HepG2 (cell line): ENCODE data around the gene ELP1. TPM values are rescaled to one million over a fixed set of nuclear protein-coding genes. Genes with fewer than 3 reads are reported as not detected.
"Not testable (repeated sequence)": the region's sequence is repeated elsewhere in the genome, so short reads cannot be mapped to it uniquely, and the experiment has no call there.

ENCODE experiments used
- ATAC-seq: fragments of 200-7000 bp; cut with Tn5 transposase; 3 replicates; pipeline ENCODE4 v1.9.1; 2020; ENCODE audit warnings: mild to moderate bottlenecking, moderate library complexity
- BruUV-seq: library from RNA; stranded (reverse); fragments of 400-500 nt; replicated peaks from 2 replicates; lab custom pipeline; 2021; lab: Mats Ljungman, UMichigan
- CTCF ChIA-PET: fragments of 300-600 bp; formaldehyde crosslinking; extraction: SDS; loops from one replicate; lab custom pipeline; 2021; ENCODE audit warnings: low total read pairs, inconsistent platforms, low intra/inter-chr PET ratio; lab: Yijun Ruan, JAX
- POLR2A ChIA-PET: fragments of 350-600 bp; sonication (Branson Sonifier 250); formaldehyde crosslinking; loops from one replicate; lab custom pipeline; 2020; ENCODE audit warnings: antibody characterized with exemption, inconsistent platforms; lab: Yijun Ruan, JAX
- DNase-seq: peaks from one replicate; pipeline ENCODE4 v3.0.0-alpha.2; 2015; ENCODE audit warnings: low spot score
- FAIRE-seq: peaks from 3 replicates; lab custom pipeline; 2011; peaks lifted over from hg19 to GRCh38; lab: Jason Lieb, UNC
- H2AFZ ChIP-seq: one replicate; pipeline ENCODE4 v1.6.1; 2011; ENCODE audit warnings: low read length, inconsistent platforms
- H3K27ac ChIP-seq: fragments of 300-600 bp; 3 replicates; pipeline ENCODE4 v1.8.0; 2011; ENCODE audit warnings: mixed run types, mild to moderate bottlenecking, mixed read lengths, low read length, inconsistent platforms; ENCODE audit not compliant: insufficient read depth; ENCODE audit errors: extremely low read length
- H3K27me3 ChIP-seq, 2 experiments: fragments of 200-600 bp in 1 of 2; 2 replicates in 1 of 2; 3 replicates in 1 of 2; pipeline versions ENCODE4 v1.6.0 to v1.8.0; 2011; ENCODE audit warnings: low read length in 2 of 2, mild to moderate bottlenecking in 2 of 2, moderate library complexity in 2 of 2, inconsistent platforms in 1 of 2; ENCODE audit not compliant: insufficient read depth in 2 of 2, control insufficient read depth in 1 of 2
- H3K36me3 ChIP-seq, 2 experiments: fragments of 200-600 bp in 1 of 2; replicated peaks in 1 of 2; 2 replicates in 1 of 2; 3 replicates in 1 of 2; pipeline versions ENCODE4 v1.5.1 to v1.8.0; 2011; ENCODE audit warnings: low read length in 2 of 2, inconsistent platforms in 1 of 2; ENCODE audit not compliant: insufficient read depth in 2 of 2, control insufficient read depth in 1 of 2
- H3K4me1 ChIP-seq: 2 replicates; pipeline ENCODE4 v1.5.1; 2012; ENCODE audit warnings: low read length, inconsistent platforms; ENCODE audit not compliant: insufficient read depth
- H3K4me2 ChIP-seq: 2 replicates; pipeline ENCODE4 v1.6.0; 2011; ENCODE audit warnings: low read depth, low read length, inconsistent platforms
- H3K4me3 ChIP-seq, 3 experiments: fragments of 200-600 bp in 1 of 3; sonication (generic), shearing (Covaris generic) in 1 of 3; replicated peaks in 1 of 3; 2 replicates each; pipeline ENCODE4 v1.5.1; 2011 to 2016; ENCODE audit warnings: low read length in 3 of 3, inconsistent platforms in 2 of 3, low read depth in 2 of 3, mild to moderate bottlenecking in 2 of 3, control low read depth in 1 of 3, mixed read lengths in 1 of 3; ENCODE audit not compliant: insufficient read depth in 1 of 3
- H3K79me2 ChIP-seq: one replicate; pipeline ENCODE4 v1.6.1; 2011; ENCODE audit warnings: low read length, inconsistent platforms; ENCODE audit not compliant: insufficient read depth
- H3K9ac ChIP-seq: 2 replicates; pipeline ENCODE4 v1.6.0; 2011; ENCODE audit warnings: mild to moderate bottlenecking, low read depth, low read length, inconsistent platforms; ENCODE audit not compliant: insufficient read depth
- H3K9me3 ChIP-seq: 2 replicates; pipeline ENCODE4 v1.5.1; 2012; ENCODE audit warnings: mild to moderate bottlenecking, low read length
- H4K20me1 ChIP-seq: 2 replicates; pipeline ENCODE4 v1.6.0; 2011; ENCODE audit warnings: inconsistent platforms, mild to moderate bottlenecking, low read length, moderate library complexity; ENCODE audit not compliant: insufficient read depth
- BORCS8-MEF2B ChIP-seq: sonication (generic); formaldehyde crosslinking; IDR thresholded peaks from 2 replicates; pipeline ENCODE4 v1.8.0; 2022; ENCODE audit warnings: mild to moderate bottlenecking, missing genetic modification reagents
- FOXP1 ChIP-seq, 2 experiments: fragments of 450-650 bp in 1 of 2; IDR thresholded peaks; 2 replicates each; pipeline ENCODE4 v1.6.1; 2017 to 2018; ENCODE audit warnings: antibody characterized with exemption in 1 of 2
- SALL1 ChIP-seq: sonication (generic); formaldehyde crosslinking; IDR thresholded peaks from 2 replicates; pipeline ENCODE4 v1.8.0; 2022; ENCODE audit warnings: mild to moderate bottlenecking, missing genetic modification reagents
- TSC22D2 ChIP-seq: sonication (generic); formaldehyde crosslinking; IDR thresholded peaks from 2 replicates; pipeline ENCODE4 v1.5.1; 2020; ENCODE audit warnings: missing genetic modification reagents, mild to moderate bottlenecking, borderline replicate concordance
- ZNF430 ChIP-seq: sonication (generic); formaldehyde crosslinking; IDR thresholded peaks from 2 replicates; pipeline ENCODE4 v1.9.0; 2021; ENCODE audit warnings: mild to moderate bottlenecking, missing genetic modification reagents
- ZNF672 ChIP-seq: sonication (generic); formaldehyde crosslinking; IDR thresholded peaks from 2 replicates; pipeline ENCODE4 v1.8.1; 2022; ENCODE audit warnings: missing genetic modification reagents
- ZNF703 ChIP-seq: sonication (generic); formaldehyde crosslinking; IDR thresholded peaks from 2 replicates; pipeline ENCODE4 v1.5.1; 2020; ENCODE audit warnings: missing genetic modification reagents, mild to moderate bottlenecking, moderate library complexity, borderline replicate concordance
- ZNF839 ChIP-seq: sonication (generic); formaldehyde crosslinking; IDR thresholded peaks from 2 replicates; pipeline ENCODE4 v1.4.0; 2020; ENCODE audit warnings: missing genetic modification reagents, mild to moderate bottlenecking, borderline replicate concordance
- ZSCAN30 ChIP-seq: sonication (generic); formaldehyde crosslinking; IDR thresholded peaks from 2 replicates; pipeline ENCODE4 v1.5.0; 2020; ENCODE audit warnings: mild to moderate bottlenecking, missing genetic modification reagents
- WGBS: methylation state at CpG from one replicate; pipeline ENCODE4 v1.1.6; 2017; ENCODE audit warnings: low lambda C conversion rate; 5-methylcytosine and 5-hydroxymethylcytosine counted together
- in situ Hi-C: cut with HindIII; loops from 2 replicates; pipeline ENCODE4 v1.10.0; 2017; ENCODE audit warnings: low pct_unique_long_range_greater_than_20kb; ENCODE audit not compliant: extremely low pct_ligation_motif_present
- intact Hi-C: fragments of 100-400 bp; cut with micrococcal nuclease; formaldehyde crosslinking; loops from one replicate; pipeline ENCODE4 v1.10.0; 2022; ENCODE audit not compliant: unreplicated experiment
- polyA plus RNA-seq, 8 experiments: library from polyadenylated mRNA; depleted of rRNA in 3 of 8; stranded (reverse) in 7 of 8; unstranded in 1 of 8; fragments of >200 nt; fragmentation: Illumina TruSeq in 4 of 8; extraction: Trizol in 4 of 8; gene quantifications; 2 replicates each; pipeline versions ENCODE4 v1.2.1 to v1.2.3, GENCODE V29; 2011 to 2016; ENCODE audit warnings: low read depth in 4 of 8, missing spikeins in 1 of 8, mixed read lengths in 1 of 8; ENCODE audit not compliant: insufficient read depth in 1 of 8
- total RNA-seq, 5 experiments: library from RNA; depleted of rRNA; stranded (reverse); fragments of >200 nt; fragmentation: Illumina TruSeq; extraction: Trizol; gene quantifications; 2 replicates each; pipeline ENCODE4 v1.2.3, GENCODE V29; 2016; ENCODE audit warnings: low read depth in 1 of 5
- TF ChIP-seq, protein P1 (sequence below): sonication (generic); formaldehyde crosslinking; IDR thresholded peaks from 2 replicates; pipeline ENCODE4 v1.4.0; 2020; ENCODE audit warnings: mild to moderate bottlenecking, missing genetic modification reagents
- TF ChIP-seq, protein P2 (sequence below): sonication (generic); formaldehyde crosslinking; IDR thresholded peaks from 2 replicates; pipeline ENCODE4 v1.4.0; 2020; ENCODE audit warnings: missing genetic modification reagents
- TF ChIP-seq, protein P3 (sequence below): sonication (generic); formaldehyde crosslinking; IDR thresholded peaks from 2 replicates; pipeline ENCODE4 v1.4.0; 2020; ENCODE audit warnings: missing genetic modification reagents, borderline replicate concordance

Gene ELP1
- total and polyA plus RNA-seq, 2 of the 13 experiments (the other 11 are each of a cell fraction or from before 2014, with no cell fraction given) = 157 to 275 TPM

DNA sequence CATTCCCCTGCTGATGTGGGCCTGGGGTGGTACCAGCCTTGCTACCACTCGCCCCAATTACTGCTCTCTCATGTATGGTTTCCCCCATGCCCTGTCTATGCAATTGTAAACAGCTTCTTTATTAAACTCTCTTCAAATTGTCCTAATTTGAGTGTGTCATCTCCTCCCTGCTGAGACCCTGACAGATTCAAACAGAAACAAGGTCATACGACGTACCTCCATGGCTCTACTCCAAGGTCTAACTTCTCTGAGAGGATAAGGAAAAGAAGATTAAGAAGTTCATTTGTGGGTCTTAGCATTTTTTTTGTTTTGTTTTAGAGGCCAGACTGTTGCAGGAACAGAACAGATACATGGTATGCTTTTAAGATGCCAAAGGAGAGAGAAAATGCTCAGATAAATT, 38.3 kb upstream of the ELP1 start:
- DNase-seq (no peak), FAIRE-seq (no peak), ATAC-seq (no peak)
- Histone ChIP-seq H3K4me2 (no peak overlapping the region), H3K9ac (no peak overlapping the region), H3K79me2 (no peaks in the 10 kb centered on the region), H3K27ac (no peak overlapping the region), H3K4me1 (no peaks in the 10 kb centered on the region), H3K36me3 (peaks cover 5 to 32% of the 10 kb centered on the region in 2 experiments; a peak in 2 of 5 replicates), H4K20me1 (no peaks in the 10 kb centered on the region), H2AFZ (no peak overlapping the region), H3K4me3 (no peak overlapping the region), H3K9me3 (no peaks in the 10 kb centered on the region), H3K27me3 (no peaks in the 10 kb centered on the region)
- POLR2A ChIA-PET = no interaction called here
- 97% methylated on average over 3 of the region's 3 CpGs for WGBS
- CTCF ChIA-PET = no interaction called here
- no peak for TF ChIP-seq BORCS8-MEF2B (CRISPR knock-in tag)
- TF ChIP-seq, protein P1, sequence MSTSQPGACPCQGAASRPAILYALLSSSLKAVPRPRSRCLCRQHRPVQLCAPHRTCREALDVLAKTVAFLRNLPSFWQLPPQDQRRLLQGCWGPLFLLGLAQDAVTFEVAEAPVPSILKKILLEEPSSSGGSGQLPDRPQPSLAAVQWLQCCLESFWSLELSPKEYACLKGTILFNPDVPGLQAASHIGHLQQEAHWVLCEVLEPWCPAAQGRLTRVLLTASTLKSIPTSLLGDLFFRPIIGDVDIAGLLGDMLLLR (CRISPR knock-in tag) = no peak
- no peak for TF ChIP-seq TSC22D2 (CRISPR knock-in tag)
- TF ChIP-seq, protein P2, sequence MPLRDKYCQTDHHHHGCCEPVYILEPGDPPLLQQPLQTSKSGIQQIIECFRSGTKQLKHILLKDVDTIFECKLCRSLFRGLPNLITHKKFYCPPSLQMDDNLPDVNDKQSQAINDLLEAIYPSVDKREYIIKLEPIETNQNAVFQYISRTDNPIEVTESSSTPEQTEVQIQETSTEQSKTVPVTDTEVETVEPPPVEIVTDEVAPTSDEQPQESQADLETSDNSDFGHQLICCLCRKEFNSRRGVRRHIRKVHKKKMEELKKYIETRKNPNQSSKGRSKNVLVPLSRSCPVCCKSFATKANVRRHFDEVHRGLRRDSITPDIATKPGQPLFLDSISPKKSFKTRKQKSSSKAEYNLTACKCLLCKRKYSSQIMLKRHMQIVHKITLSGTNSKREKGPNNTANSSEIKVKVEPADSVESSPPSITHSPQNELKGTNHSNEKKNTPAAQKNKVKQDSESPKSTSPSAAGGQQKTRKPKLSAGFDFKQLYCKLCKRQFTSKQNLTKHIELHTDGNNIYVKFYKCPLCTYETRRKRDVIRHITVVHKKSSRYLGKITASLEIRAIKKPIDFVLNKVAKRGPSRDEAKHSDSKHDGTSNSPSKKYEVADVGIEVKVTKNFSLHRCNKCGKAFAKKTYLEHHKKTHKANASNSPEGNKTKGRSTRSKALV (CRISPR knock-in tag) = no peak
- TF ChIP-seq, protein P3, sequence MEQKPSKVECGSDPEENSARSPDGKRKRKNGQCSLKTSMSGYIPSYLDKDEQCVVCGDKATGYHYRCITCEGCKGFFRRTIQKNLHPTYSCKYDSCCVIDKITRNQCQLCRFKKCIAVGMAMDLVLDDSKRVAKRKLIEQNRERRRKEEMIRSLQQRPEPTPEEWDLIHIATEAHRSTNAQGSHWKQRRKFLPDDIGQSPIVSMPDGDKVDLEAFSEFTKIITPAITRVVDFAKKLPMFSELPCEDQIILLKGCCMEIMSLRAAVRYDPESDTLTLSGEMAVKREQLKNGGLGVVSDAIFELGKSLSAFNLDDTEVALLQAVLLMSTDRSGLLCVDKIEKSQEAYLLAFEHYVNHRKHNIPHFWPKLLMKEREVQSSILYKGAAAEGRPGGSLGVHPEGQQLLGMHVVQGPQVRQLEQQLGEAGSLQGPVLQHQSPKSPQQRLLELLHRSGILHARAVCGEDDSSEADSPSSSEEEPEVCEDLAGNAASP (CRISPR knock-in tag) = no peak
- no peak for TF ChIP-seq FOXP1 (IDR thresholded peaks at IDR 0.05)
- TF ChIP-seq FOXP1 (CRISPR knock-in tag; IDR thresholded peaks at IDR 0.05) = no peak
- no peak for TF ChIP-seq ZNF672 (CRISPR knock-in tag)
- no peak for TF ChIP-seq ZNF430 (CRISPR knock-in tag)
- TF ChIP-seq SALL1 (CRISPR knock-in tag) = no peak
- no peak for TF ChIP-seq ZSCAN30 (CRISPR knock-in tag)
- no peak for TF ChIP-seq ZNF839
- no peak for TF ChIP-seq ZNF703 (CRISPR knock-in tag)
- intact Hi-C loops = no loop called here
- in situ Hi-C loops = no loop called here
- no TSS peak for BruUV-seq

DNA sequence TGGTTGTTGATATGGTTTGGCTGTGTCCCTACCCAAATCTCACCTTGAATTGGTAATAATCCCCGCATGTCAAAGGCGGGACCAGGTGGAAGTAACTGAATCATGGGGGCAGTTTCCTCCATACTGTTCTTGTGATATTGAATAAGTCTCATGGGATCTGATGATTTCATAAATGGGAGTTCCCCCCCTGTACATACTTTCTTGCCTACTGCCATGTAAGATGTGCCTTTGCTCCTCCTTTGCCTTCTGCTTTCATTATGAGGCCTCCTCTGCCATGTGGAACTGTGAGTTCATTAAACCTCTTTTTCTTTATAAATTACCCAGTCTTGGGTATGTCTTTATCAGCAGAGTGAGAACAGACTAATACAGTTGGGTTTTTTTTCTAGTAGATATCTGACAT, 37.5 kb upstream of the ELP1 start:
- H3K27me3 ChIP-seq, H3K9ac ChIP-seq, CTCF ChIA-PET, H3K27ac ChIP-seq, H3K79me2 ChIP-seq, FAIRE-seq, H3K4me2 ChIP-seq, H3K9me3 ChIP-seq, BruUV-seq, H3K4me3 ChIP-seq, DNase-seq, intact Hi-C loops, H2AFZ ChIP-seq, POLR2A ChIA-PET, in situ Hi-C loops, H4K20me1 ChIP-seq, H3K4me1 ChIP-seq, ATAC-seq: not testable (repeated sequence)
- 100% methylated on average over 2 of the region's 2 CpGs for WGBS
- H3K36me3 ChIP-seq = peaks cover 5 to 28% of the 10 kb centered on the region in 2 experiments; a peak in 2 of 5 replicates
